GM23248 (cell line): ENCODE measurements around the gene ZSWIM5.

ENCODE experiments used
- EZH2 ChIP-seq: fragments of 200-600 bp; sonication (generic); IDR thresholded peaks from 2 replicates; pipeline ENCODE4 v1.6.1; 2018; ENCODE audit warnings: antibody characterized with exemption, mild to moderate bottlenecking; ENCODE audit not compliant: insufficient read depth, poor library complexity, severe bottlenecking
- EZH2phosphoT487 ChIP-seq: fragments of 200-600 bp; sonication (generic); IDR thresholded peaks from 2 replicates; pipeline ENCODE4 v1.6.1; 2018; ENCODE audit warnings: antibody characterized with exemption, moderate library complexity, mild to moderate bottlenecking, low read depth; ENCODE audit not compliant: insufficient read depth

- TF ChIP-seq EZH2phosphoT487 (no peak), EZH2 (no peak)
Observed at GRCh38 chr1:45093334-45093733, 113.1 kb downstream of the ZSWIM5 start.
